Endodermal cell (in vitro differentiated cells): ENCODE data around the gene DESI2. TPM values are rescaled to one million over a fixed set of nuclear protein-coding genes. Genes with fewer than 3 reads are reported as not detected.

Experiments
- DNase-seq: peaks from one replicate; pipeline ENCODE4 v3.0.0-alpha.2; 2017
- H3K27ac ChIP-seq: 2 replicates; pipeline ENCODE4 v1.5.1; 2013; ENCODE audit warnings: mild to moderate bottlenecking, low read depth, low read length, moderate library complexity
- H3K27me3 ChIP-seq: 2 replicates; pipeline ENCODE4 v1.6.1; 2013; ENCODE audit warnings: mild to moderate bottlenecking, low read length, moderate library complexity; ENCODE audit not compliant: insufficient read depth, control insufficient read depth, poor library complexity, severe bottlenecking
- H3K36me3 ChIP-seq: 2 replicates; pipeline ENCODE4 v1.7.0; 2013; ENCODE audit warnings: mild to moderate bottlenecking, low read length, moderate library complexity; ENCODE audit not compliant: control insufficient read depth, insufficient read depth
- H3K4me1 ChIP-seq: one replicate; pipeline ENCODE4 v1.7.0; 2013; ENCODE audit warnings: low read length; ENCODE audit not compliant: control insufficient read depth, insufficient read depth
- H3K4me3 ChIP-seq: 2 replicates; pipeline ENCODE4 v1.5.1; 2013; ENCODE audit warnings: mild to moderate bottlenecking, low read length, moderate library complexity
- H3K9ac ChIP-seq: 2 replicates; pipeline ENCODE4 v1.6.1; 2013; ENCODE audit warnings: mild to moderate bottlenecking, low read length, moderate library complexity; ENCODE audit not compliant: poor library complexity, severe bottlenecking; ENCODE audit errors: extremely low read depth
- H3K9me3 ChIP-seq: 2 replicates; pipeline ENCODE4 v1.6.1; 2013; ENCODE audit warnings: mild to moderate bottlenecking, low read length, moderate library complexity; ENCODE audit not compliant: control insufficient read depth
- H3K27ac Mint-ChIP-seq: 2 replicates; pipeline ENCODE4 v1.8.0; 2020; ENCODE audit warnings: mixed read lengths
- H3K27me3 Mint-ChIP-seq: 2 replicates; pipeline ENCODE4 v1.8.0; 2021; ENCODE audit warnings: mild to moderate bottlenecking, mixed read lengths; ENCODE audit not compliant: insufficient read depth
- H3K36me3 Mint-ChIP-seq: 2 replicates; pipeline ENCODE4 v1.8.0; 2020; ENCODE audit warnings: low read depth, mixed read lengths
- H3K4me1 Mint-ChIP-seq: 2 replicates; pipeline ENCODE4 v1.8.0; 2020; ENCODE audit warnings: mixed read lengths
- H3K4me3 Mint-ChIP-seq: 2 replicates; pipeline ENCODE4 v1.8.0; 2020; ENCODE audit warnings: mild to moderate bottlenecking, moderate library complexity, mixed read lengths
- H3K9me3 Mint-ChIP-seq: 2 replicates; pipeline ENCODE4 v1.8.0; 2020; ENCODE audit warnings: mild to moderate bottlenecking, mixed read lengths
- CTCF ChIP-seq: fragments of 200-600 bp; sonication (generic); conservative IDR thresholded peaks from 2 replicates; pipeline ENCODE4 v1.5.0; 2021; ENCODE audit warnings: antibody characterized with exemption, mild to moderate bottlenecking
- WGBS, 2 experiments: methylation state at CpG; one replicate each; pipeline versions ENCODE4 v1.1.5 to v1.1.7; 2013; ENCODE audit warnings: missing lambda C conversion rate in 2 of 2, mixed read lengths in 1 of 2; ENCODE audit not compliant: insufficient coverage in 1 of 2, insufficient read length in 1 of 2; 5-methylcytosine and 5-hydroxymethylcytosine counted together
- total RNA-seq, 2 donors: library from RNA; stranded (reverse); fragmentation: NEBNext Ultra II Directional in 1 of 2; extraction: Animal tissue kit (Norgen Biotek cat#: 25700) in 1 of 2; gene quantifications; 2 replicates in 1 of 2; 3 replicates in 1 of 2; pipeline ENCODE4 v1.2.1, GENCODE V29; 2021

The DESI2 gene
- total RNA-seq, 2 donors from 2014 or later = 50.0 to 50.2 TPM

GRCh38 chr1:244730153-244730933 lies 77.4 kb downstream of the DESI2 start:
- H3K27me3 ChIP-seq = peaks cover 22% of the 10 kb centered on the region
- peak overlapping the region; percentile 48 for H3K27ac ChIP-seq
- DNase-seq = peak; percentile 83
- Mint-ChIP-seq H3K4me3 (peak overlapping the region; percentile 63), H3K36me3 (no peaks in the 10 kb centered on the region), H3K4me1 (peaks cover 14% of the 10 kb centered on the region), H3K9me3 (peaks cover 3% of the 10 kb centered on the region), H3K27ac (peak overlapping the region; percentile 75), H3K27me3 (peaks cover 39% of the 10 kb centered on the region)
- H3K4me1 ChIP-seq = peaks cover 9% of the 10 kb centered on the region
- no peak for TF ChIP-seq CTCF
- H3K9ac ChIP-seq = peak overlapping the region; percentile 25
- H3K36me3 ChIP-seq = no peaks in the 10 kb centered on the region
- H3K9me3 ChIP-seq = peaks cover 7% of the 10 kb centered on the region
- H3K4me3 ChIP-seq = peak overlapping the region; percentile 75
- WGBS, 2 experiments = 5 to 6% methylated on average over 24 to 94 of the region's 94 CpGs

GRCh38 chr1:244730934-244731434 lies 78.1 kb downstream of the DESI2 start:
- H3K4me3 ChIP-seq = no peak overlapping the region
- no peak overlapping the region for H3K9ac ChIP-seq
- TF ChIP-seq CTCF = no peak
- H3K27ac ChIP-seq = no peak overlapping the region
- no peaks in the 10 kb centered on the region for H3K36me3 ChIP-seq
- DNase-seq = no peak
- 63 to 70% methylated on average over 24 to 28 of the region's 28 CpGs for WGBS, 2 experiments
- Mint-ChIP-seq H3K9me3 (peaks cover 9% of the 10 kb centered on the region), H3K27ac (peak overlapping the region; percentile 80), H3K4me3 (peak overlapping the region; percentile 63), H3K36me3 (no peaks in the 10 kb centered on the region), H3K4me1 (peaks cover 14% of the 10 kb centered on the region), H3K27me3 (peaks cover 39% of the 10 kb centered on the region)
- peaks cover 9% of the 10 kb centered on the region for H3K4me1 ChIP-seq
- H3K27me3 ChIP-seq = peaks cover 22% of the 10 kb centered on the region
- H3K9me3 ChIP-seq = peaks cover 12% of the 10 kb centered on the region

DNA sequence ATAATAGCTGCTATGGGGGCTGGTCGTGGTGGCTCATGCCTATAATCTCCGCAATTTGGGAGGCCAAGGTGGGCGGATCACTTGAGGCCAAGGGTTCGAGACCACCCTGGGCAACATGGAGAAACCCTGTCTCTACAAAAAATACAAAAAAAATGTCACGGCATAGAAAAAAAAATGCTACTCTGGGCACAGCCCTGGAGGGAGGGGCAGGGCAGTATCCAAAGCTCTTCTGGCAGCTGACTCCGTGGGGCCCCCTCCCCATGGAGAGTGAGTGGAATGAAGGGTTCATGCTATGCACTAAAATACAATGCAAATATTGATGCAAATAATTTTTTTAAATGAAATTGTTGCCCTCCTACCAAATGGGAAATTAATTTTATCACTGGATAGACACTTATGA lies 78.7 kb downstream of the DESI2 start:
- H3K4me3 Mint-ChIP-seq = no peak overlapping the region
- Histone ChIP-seq H3K4me3 (no peak overlapping the region), H3K27ac (no peak overlapping the region), H3K36me3 (no peaks in the 10 kb centered on the region), H3K27me3 (peaks cover 22% of the 10 kb centered on the region), H3K9me3 (peaks cover 12% of the 10 kb centered on the region), H3K4me1 (peaks cover 9% of the 10 kb centered on the region), H3K9ac (no peak overlapping the region)
- H3K36me3 Mint-ChIP-seq = no peaks in the 10 kb centered on the region
- no peak for DNase-seq
- no peak overlapping the region for H3K27ac Mint-ChIP-seq
- peaks cover 39% of the 10 kb centered on the region for H3K27me3 Mint-ChIP-seq
- WGBS, 2 experiments = 95 to 100% methylated on average over 3 to 6 of the region's 6 CpGs
- peaks cover 14% of the 10 kb centered on the region for H3K4me1 Mint-ChIP-seq
- no peak for TF ChIP-seq CTCF
- H3K9me3 Mint-ChIP-seq = peaks cover 11% of the 10 kb centered on the region
